Fibroblast of skin of left quadriceps (primary cell): ENCODE data around the gene MYO1H.

Experiments used
- DNase-seq, 2 experiments: peaks; one replicate each; pipeline ENCODE4 v3.0.0-alpha.2; 2013; ENCODE audit warnings: low read depth in 2 of 2

Gene MYO1H

DNA sequence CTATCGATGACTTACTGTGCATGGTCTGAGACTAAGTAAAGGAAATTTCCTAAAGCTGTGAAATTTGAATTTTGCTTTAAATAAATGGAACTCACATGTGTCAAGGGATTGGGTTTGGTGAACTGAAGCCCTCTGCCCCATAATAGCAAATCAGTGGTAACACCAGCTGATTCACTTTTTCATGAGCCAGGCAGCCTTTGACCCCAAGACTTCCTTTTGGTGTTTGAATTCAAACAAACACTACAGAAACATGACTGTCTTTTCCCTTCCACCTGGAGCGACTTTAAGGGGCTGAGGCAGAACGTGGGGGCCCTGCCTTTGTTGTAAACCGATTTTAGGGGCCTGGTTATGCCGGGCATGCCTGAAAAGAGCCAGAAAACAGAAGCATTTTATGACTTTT lies 100.6 kb downstream of the MYO1H start:
- DNase-seq: no peak

DNA sequence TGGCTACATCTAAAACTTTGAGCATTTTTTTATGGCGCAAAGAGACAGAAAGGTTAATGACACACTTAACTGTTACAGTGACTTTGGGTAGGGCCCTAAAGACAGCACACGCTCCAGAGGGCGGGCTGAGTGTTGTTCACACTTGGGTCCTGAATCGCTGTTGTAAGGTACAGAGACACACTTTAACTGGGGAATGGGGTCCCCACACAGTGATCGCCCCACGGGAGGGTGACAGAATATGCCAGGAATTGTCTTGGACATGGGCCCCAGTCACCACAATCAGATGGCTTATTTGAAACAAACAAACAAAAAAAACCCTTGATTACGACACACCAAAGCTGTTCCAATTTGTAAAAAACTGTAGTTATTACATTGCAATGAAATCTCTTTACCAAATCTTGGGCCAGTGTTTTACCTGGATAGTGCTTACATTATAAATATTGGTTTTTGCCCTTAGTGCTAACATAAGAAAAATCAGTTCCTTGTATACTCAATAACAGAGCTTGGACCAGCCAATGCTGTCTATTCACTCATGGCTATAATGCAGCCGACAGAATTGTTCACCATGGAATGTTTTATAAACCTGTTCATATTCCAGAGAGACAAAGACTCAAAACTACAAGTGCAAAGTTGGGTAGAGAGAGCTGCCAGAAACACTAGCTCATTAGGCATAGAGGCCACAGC lies 101.1 kb downstream of the MYO1H start:
- DNase-seq: no peak

DNA sequence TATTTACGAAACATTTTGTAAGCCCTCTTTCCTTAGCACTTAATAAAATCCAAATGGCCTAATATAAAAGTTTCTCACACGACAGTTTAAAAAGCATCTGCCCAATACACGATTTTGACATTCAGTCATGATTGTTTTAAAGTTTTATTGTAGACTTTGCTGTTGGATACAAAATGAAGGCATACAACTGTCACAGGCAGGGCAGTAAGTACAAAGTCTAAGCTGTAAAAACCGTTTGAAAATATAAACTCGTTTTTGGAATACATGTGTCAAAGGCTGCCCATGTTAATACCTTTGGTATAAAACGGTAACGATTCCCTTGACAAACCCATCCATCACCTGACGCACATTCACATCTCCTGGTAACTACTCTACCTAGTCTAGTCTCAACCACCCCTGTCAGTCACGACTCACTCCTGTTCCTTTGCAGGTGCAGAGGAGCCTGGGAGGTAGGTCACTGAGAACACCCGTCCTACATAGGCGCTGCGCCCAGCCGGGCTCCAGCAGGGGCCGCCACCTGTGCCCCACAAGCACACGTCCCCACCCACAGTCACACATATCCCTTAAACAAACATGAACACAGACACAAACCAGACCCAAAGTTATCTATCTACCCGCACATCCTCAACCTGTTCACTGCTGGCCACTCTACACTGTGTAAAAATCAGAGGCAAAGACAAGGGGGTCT lies 102.3 kb downstream of the MYO1H start:
- DNase-seq: no peak

- no peak for DNase-seq
These were observed 103.3 kb downstream of the MYO1H start for GRCh38 chr12:109450980-109451379.

- no peak for DNase-seq
These were observed 103.7 kb downstream of the MYO1H start for GRCh38 chr12:109451400-109451799.

- no peak for DNase-seq
These were observed 104.8 kb downstream of the MYO1H start for GRCh38 chr12:109452489-109452888.

- DNase-seq: no peak
These were observed 108.0 kb downstream of the MYO1H start for GRCh38 chr12:109455706-109456105.

GRCh38 chr12:109458086-109458485 lies 110.4 kb downstream of the MYO1H start:
- no peak for DNase-seq

GRCh38 chr12:109458771-109459208 lies 111.1 kb downstream of the MYO1H start:
- DNase-seq: no peak

DNA sequence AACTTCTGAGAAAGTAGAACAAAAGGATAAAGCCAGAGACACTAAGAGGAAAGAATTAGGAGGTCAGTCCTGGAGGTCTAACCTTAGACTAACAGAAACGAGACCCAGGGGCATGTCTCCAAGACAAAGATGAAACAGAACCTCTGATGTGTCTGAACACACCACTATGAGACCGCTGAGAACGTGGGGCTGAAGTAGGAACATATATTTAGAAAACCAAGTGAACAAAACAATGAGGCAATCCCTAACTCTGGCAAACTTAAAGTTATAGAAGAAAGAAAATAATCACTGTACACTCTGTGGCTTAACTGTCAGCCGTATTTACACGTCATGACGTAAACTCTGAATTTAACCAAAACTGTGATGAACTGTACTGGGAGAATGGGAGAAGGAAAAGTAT lies 111.5 kb downstream of the MYO1H start:
- DNase-seq: no peak

- DNase-seq: no peak
These were observed 112.8 kb downstream of the MYO1H start for GRCh38 chr12:109460538-109460937.

DNA sequence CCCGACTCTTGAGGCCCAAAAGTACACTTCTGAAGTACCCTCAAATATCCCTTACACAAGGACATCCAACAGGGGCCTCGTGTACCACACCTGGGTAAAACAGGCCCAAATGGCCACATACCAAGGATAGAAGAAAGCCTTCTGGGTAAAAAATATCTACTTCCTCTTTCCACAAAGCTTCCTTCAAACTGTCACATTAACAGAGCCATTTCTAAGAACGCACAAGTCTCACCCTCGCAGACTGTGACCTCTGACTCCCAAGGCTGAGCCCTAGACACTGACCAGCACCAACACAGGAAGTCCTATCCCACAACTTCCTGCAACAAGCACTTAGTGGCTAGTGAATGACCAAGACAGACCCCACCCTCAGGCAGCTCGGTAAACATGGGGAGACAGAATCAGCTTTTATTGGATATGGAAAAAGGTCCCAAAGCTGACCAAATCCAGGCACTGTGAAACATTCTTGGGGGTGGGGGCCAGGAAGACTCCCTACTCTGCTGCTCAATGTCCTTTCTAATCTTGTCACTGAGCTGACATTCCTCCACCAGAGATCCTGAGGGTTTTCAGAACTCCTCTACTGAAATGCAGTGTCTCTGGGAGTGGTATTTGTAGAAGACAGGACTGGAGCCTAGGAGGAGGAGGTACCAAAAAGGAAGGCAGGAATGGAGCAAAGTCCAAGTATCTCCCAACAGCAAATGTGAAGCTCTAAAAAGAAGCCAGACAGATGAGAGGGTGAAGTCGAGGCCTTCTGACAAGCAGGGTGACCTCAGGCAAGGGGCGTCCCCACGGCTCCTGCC lies 113.5 kb downstream of the MYO1H start:
- no peak for DNase-seq

DNA sequence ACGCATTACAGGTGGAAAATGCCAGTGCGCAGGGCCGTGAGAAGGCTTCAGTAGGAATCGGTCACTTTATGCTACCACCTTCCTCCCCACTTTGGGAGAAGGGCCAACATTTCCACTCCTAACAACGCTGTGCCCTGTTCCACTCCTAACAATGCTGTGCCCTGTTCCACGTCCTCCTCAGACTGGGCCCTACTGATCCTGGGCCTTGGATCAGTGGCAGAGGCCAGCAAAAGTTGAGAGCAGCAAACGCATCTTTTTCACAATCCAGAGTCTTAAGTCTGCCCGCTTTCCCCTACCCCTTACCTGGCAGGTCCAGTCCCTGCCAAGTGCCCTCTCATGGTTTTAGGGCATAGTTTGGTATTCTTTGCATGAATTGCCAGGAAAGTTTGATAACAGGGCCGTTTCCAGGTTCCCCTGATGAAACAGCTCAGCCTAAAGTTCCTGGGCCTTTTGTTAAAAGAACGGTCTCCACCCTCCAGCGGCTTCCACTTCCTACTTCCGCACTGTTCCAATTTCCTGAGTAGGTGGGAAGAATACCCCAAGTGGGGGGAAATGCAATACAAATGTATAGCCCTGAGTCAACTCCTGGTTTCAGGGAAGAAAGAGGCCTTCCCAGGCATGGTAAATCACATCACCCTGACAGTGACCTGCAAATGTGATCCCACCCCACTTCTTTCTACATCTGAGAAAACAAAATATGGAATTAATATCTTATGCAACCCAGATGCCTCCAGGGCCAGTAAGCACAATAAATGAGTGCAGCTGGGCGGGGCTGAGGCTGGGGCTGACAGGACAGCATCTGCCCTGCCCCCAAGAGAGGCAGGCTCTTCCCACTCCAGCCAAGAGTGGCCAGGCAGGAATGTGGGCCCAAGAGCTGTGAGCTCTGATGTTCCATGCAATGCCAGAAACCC lies 114.4 kb downstream of the MYO1H start:
- DNase-seq: peak; percentile 98 to 99

- DNase-seq: peak; percentile 99
These were observed 115.4 kb downstream of the MYO1H start for GRCh38 chr12:109462868-109463692.

GRCh38 chr12:109463756-109464155 lies 116.1 kb downstream of the MYO1H start:
- DNase-seq: no peak

DNA sequence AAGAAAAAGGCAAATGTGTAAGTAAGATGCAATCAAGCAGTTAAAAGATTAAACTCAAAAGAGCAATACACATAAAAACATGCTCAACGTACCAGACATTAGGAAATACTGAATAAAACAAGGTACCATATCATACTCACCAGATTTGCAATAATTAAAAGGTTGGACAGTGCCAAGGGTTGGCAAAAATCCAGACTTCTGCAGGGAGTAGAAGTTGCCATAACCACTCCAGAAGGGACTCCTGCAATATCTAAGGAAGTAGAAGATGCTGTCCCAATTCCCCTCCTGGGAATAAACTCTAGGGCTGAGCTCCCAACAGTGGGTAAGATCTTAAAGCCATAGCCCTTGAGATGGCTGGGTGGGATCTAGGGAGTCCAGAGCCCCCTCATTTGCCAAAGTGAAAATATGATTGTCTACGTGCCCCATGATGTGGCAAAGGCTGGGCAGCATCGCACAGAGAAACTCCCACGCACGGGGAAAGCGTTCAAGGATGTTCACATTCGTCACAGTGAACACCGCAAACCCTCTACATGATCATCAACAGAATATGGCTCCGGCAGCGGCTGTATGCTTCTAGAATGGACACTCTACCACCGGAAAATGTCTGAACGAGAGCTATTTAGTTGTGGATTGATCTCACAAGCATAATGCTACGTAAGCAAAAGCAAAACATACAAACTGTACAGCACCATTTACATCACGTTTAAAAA lies 117.1 kb downstream of the MYO1H start:
- DNase-seq: no peak

DNA sequence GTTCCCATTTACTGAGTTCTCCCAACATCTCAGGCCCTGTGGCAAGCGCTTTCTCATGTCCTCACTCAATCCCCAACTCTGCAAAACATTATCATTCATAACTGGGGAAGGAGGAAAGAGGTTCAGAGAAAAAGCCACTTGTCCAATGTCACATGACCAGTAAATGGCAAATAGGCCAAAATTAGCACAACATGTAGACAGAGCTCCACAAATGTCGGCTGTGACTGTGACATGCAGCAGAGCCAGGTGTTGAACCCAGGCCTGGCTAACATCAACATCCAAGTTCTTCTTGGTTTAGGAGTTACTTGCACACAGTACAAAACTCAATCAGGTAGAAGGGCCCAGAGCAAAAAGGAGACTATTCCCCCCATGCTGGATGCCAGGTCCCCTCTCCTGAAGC lies 118.6 kb downstream of the MYO1H start:
- no peak for DNase-seq

- DNase-seq: no peak
These were observed 119.1 kb downstream of the MYO1H start for GRCh38 chr12:109466821-109467220.

DNA sequence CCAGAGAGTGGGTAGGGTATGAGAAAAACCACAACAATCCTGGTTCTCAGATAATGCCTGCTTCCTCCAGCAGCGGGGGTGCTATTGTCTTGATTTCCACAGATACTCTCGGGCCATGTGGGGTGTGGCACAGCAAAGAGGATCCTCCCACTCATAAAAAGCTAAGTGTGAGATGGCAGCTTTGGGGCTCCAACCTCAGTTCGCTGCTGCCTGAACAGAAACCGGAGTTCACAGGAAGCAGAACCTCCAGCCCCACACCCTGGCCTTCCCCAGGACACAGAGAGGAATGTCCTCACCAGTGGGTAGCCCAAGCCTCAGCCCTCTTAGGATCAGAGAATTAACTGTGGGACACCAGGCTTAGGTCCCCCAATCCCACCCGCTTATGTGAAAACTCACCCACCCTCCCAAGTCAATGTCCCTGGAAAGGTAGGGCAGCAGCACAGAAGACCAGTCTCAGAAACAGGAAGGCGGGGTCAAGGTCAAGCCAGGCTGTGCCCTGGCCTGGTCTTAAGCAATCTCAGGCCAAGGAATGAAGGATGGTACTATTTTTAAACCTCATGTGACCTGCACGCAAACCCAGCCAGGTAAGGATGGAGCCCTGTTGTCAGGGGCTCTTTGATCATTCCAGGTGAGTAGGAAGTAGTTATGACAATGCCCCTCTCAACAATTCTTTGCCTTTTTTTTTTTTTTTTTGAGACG lies 120.4 kb downstream of the MYO1H start:
- DNase-seq: no peak
